HepG2 (cell line): ENCODE measurements around the gene SERBP1.

Experiments used
- CEBPB ChIP-seq: IDR thresholded peaks from 2 replicates; pipeline ENCODE4 v1.6.1; 2011; ENCODE audit warnings: low read depth, low read length, improper control_type of control experiment, borderline replicate concordance
- MYC ChIP-seq: sonication (generic); formaldehyde crosslinking; IDR thresholded peaks from 2 replicates; pipeline ENCODE4 v1.9.0; 2021; ENCODE audit warnings: missing genetic modification reagents, borderline replicate concordance
- RAD21 ChIP-seq: fragments of 450-650 bp; formaldehyde crosslinking; IDR thresholded peaks from 2 replicates; pipeline ENCODE4 v1.5.0; 2020; ENCODE audit warnings: mild to moderate bottlenecking
- RBAK ChIP-seq: sonication (generic); formaldehyde crosslinking; IDR thresholded peaks from 2 replicates; pipeline ENCODE4 v1.5.1; 2020; ENCODE audit warnings: mild to moderate bottlenecking, missing genetic modification reagents
- SMARCC2 ChIP-seq: fragments of 450-650 bp; IDR thresholded peaks from 2 replicates; pipeline ENCODE4 v1.6.1; 2017; ENCODE audit warnings: antibody characterized with exemption, mild to moderate bottlenecking
- ZNF510 ChIP-seq: sonication (generic); formaldehyde crosslinking; IDR thresholded peaks from 2 replicates; pipeline ENCODE4 v1.4.0; 2020; ENCODE audit warnings: low read depth, mild to moderate bottlenecking, missing genetic modification reagents
- ZNF75D ChIP-seq: sonication (generic); formaldehyde crosslinking; IDR thresholded peaks from 2 replicates; pipeline ENCODE4 v1.8.1; 2023; ENCODE audit warnings: missing genetic modification reagents, mild to moderate bottlenecking, borderline replicate concordance

DNA sequence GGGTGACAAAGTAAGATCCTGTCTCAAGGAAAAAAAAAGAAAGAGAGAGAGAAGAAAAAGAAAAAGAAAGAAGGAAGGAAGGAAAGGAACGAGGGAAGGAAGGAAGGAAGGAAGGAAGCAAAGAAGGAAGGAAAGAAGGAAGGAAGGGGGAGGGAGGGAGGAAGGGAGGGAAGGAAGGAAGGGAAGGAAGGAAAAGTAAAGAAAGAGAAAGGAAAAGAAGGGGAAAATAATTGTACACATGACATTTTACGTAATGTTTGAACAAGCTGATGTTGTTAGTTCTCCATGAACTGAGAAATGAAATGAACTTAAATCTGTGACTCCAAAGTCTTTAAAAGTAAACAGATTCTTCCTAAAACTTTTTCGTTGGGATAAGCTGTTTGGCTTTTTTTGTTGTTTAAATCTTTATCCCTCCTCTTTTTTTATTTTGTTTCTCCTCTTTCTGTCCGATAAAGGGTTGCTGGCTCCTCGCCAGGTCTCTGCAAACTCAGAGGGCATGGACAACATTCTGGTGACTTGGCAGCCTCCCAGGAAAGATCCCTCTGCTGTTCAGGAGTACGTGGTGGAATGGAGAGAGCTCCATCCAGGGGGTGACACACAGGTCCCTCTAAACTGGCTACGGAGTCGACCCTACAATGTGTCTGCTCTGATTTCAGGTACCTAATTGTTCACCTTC lies 62.7 kb downstream of the SERBP1 start:
- TF ChIP-seq CEBPB (no peak), ZNF75D (CRISPR knock-in tag) (no peak), RAD21 (CRISPR knock-in tag) (no peak), RBAK (CRISPR knock-in tag) (no peak), MYC (CRISPR knock-in tag) (no peak), ZNF510 (CRISPR knock-in tag) (no peak), SMARCC2 (no peak)
